Adrenal gland (tissue), 5 donors: ENCODE data around the gene ARHGAP19.
A peak's percentile ranks its signal among the peaks of the same experiment; 100 is the strongest.

Experiments
- POLR2A ChIP-seq, 2 donors: fragments of 450-650 bp; IDR thresholded peaks; one replicate each; pipeline ENCODE4 v1.6.1; 2017; ENCODE audit warnings: antibody characterized with exemption in 2 of 2, mild to moderate bottlenecking in 2 of 2, moderate library complexity in 1 of 2
- TF ChIP-seq, protein P1 (sequence below), 6 experiments: fragments of 450-650 bp in 4 of 6; fragments of 200-600 bp in 2 of 6; sonication (generic) in 1 of 6; IDR thresholded peaks; 1 replicate in 5 of 6; 2 replicates in 1 of 6; pipeline versions ENCODE4 v1.5.1 to v1.8.0; 2016 to 2021; ENCODE audit warnings: antibody characterized with exemption in 6 of 6, mild to moderate bottlenecking in 2 of 6, moderate library complexity in 1 of 6
- donor health status: DM: no; HTN: no; CAD: no.

DNA sequence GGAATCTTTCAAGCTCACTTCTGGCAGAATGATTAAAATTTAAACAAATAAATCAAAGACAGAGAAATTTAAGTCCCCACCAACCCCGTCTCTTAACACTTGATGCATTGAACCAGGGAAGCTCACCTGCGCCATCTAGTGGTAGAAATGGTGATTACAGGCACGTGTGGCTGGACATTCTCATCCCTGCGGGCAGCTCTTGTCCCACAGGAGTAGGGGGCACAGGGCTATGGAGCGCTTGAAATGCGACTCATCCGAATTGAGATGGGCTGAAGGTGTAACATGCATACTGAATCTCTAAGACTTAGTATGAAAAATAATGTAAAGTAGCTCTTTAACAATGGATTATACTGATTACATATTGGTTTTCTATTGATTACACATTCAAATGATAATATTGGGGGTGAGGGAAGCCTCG lies 81.9 kb downstream of the ARHGAP19 start:
- TF ChIP-seq, protein P1, sequence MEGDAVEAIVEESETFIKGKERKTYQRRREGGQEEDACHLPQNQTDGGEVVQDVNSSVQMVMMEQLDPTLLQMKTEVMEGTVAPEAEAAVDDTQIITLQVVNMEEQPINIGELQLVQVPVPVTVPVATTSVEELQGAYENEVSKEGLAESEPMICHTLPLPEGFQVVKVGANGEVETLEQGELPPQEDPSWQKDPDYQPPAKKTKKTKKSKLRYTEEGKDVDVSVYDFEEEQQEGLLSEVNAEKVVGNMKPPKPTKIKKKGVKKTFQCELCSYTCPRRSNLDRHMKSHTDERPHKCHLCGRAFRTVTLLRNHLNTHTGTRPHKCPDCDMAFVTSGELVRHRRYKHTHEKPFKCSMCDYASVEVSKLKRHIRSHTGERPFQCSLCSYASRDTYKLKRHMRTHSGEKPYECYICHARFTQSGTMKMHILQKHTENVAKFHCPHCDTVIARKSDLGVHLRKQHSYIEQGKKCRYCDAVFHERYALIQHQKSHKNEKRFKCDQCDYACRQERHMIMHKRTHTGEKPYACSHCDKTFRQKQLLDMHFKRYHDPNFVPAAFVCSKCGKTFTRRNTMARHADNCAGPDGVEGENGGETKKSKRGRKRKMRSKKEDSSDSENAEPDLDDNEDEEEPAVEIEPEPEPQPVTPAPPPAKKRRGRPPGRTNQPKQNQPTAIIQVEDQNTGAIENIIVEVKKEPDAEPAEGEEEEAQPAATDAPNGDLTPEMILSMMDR (IDR thresholded peaks at IDR 0.05): peak; percentile 85 to 99 (median 92)
- no peak for TF ChIP-seq POLR2A (IDR thresholded peaks at IDR 0.05)
